GM19328 (cell line): Measurements from ENCODE around the gene POU2AF2.

Source experiments
- ATAC-seq: cut with Tn5 transposase; IDR thresholded peaks from one replicate; pipeline ENCODE4 v1.9.1; 2021; ENCODE audit warnings: mild to moderate bottlenecking, moderate library complexity; ENCODE audit not compliant: unreplicated experiment

POU2AF2 gene

DNA sequence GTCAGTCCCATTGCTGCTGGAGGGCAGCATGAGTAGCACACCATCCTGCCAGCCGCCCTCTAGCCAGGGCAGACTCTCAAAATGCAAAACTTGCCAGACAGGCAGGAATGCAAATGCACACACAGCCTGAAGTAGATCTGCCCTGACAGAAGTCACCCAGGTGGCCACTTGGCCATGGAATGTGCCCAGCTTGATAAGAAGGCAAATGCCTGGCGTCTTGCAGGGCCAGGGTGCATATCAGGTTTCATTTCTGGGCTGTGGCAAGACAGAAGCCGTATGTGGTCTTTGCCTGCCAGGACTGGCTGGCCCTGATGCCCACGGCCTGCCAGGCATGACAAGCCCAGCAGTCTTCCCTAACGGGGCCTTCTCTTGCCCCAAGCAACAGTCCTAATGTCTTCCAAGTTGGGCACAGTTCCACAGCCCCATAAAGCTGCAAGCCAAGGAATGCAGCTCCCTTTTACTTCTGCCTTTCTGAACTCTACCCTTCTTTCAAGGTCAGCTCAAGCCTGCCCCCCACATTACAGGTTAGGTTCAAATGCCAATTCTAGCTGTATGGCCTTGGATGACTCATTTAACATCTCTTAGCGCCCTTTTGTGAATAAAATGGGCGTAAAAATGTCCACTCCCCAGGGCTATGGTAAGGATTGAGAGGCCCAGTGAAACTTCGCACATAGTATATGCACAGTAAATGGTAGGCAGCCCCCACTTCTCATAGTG is 82.5 kb downstream of the POU2AF2 start:
- ATAC-seq = no peak

DNA sequence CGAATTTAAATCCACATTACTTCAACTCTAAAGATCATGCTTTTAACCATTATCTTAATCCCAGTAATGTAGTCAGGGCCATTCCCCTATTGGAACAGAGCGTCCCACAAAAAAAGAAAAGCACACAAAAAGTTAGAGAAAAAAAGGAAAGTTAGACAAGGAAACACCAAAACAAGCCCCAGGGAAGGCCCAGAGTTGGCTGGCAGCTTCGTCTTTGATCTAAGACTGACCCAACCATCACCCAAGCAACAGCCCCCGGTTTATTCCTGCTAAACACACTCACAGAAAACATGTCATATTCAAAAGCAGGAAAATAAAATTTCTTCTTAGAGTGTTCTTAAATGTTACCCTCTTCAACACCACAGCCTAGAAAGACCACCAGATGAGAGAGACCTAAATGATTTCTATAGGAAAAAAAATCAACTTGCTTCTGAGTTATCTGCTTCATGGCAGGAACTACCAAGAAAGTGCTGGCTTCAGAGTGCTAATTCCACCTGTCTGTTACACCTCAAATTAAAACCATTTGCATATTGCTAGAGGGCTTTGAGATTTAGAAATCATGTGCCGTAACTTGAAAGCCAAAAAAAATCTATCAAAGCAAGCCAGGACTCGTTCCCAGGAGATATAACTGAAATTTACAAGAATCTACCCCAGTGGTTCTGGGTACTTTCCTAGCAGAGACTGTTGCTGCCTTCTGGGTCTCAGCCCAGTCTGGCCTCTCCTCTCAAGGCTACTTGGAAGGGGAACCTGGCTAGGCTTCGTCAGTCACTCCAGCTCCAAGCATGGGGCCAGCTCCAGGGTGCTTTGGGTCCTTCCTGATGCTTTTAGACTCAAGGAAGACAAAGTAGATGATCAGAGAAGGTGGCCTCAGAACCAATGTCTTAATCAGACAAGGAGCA is 84.0 kb downstream of the POU2AF2 start:
- no peak for ATAC-seq

DNA sequence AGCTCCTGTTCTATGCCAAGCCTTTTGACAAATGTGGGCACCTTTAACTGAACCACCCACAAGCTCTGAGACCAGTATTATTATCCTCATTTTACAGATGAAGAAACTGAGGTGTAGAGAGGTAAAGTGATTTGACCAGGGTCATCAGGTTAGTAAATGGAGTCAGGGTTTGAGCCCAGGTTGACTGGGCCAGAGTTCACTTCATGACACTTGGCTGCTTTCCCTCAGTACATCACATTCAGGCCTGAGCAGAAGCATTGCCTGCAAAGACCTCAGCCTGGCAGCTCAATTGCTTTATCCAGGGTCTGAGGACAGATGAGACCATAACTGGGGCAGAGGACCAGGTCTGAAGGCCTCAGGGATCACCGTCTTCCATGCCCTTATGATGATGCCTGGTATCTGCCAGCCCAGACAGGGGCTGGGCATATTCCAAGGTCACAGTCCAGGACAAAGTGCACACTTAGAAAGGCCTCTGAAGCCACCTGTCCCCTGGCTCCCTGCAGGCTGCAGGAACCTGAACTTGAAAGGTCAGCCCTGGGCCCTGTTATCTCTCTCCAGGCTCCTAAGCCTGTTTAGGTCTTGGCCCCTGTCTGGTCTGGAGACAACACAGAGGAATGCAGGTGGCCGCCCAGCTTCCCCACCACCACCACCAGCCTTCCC is 84.8 kb downstream of the POU2AF2 start:
- no peak for ATAC-seq

DNA sequence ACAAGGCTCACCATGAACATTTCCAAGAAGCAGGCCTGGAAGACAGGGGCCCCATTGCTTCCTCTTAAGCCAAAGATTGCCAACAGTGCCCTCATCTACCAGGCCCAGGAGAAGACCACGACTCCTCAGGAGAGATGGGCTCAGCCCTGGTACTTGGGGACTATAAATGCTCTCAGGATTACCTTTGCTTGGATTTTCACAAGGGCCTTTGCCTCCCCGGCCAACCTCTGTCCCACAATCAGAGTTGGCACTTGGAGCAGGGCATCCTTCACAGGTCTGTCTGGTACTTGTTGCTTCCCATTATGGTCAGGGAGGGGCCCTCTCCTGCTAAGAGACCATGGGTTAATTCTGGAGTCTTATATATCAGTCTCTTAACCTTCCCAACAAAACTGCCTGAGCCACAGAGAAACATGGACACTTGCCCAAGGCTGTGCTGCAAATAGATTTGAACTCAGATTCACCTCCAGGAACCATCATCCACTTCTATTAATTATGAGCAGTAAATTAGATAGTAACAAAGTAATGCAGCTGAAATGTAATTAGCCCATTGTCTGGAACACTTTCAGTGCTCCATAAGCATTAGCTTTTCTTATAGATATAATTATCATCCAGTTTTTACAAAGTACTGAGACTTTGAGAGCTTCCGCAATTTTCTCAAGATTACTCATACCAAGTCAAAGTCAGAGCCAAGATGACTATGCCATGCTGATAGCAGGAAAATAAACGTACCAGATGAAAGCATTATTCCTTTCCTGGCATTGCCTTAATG is 86.4 kb downstream of the POU2AF2 start:
- no peak for ATAC-seq

DNA sequence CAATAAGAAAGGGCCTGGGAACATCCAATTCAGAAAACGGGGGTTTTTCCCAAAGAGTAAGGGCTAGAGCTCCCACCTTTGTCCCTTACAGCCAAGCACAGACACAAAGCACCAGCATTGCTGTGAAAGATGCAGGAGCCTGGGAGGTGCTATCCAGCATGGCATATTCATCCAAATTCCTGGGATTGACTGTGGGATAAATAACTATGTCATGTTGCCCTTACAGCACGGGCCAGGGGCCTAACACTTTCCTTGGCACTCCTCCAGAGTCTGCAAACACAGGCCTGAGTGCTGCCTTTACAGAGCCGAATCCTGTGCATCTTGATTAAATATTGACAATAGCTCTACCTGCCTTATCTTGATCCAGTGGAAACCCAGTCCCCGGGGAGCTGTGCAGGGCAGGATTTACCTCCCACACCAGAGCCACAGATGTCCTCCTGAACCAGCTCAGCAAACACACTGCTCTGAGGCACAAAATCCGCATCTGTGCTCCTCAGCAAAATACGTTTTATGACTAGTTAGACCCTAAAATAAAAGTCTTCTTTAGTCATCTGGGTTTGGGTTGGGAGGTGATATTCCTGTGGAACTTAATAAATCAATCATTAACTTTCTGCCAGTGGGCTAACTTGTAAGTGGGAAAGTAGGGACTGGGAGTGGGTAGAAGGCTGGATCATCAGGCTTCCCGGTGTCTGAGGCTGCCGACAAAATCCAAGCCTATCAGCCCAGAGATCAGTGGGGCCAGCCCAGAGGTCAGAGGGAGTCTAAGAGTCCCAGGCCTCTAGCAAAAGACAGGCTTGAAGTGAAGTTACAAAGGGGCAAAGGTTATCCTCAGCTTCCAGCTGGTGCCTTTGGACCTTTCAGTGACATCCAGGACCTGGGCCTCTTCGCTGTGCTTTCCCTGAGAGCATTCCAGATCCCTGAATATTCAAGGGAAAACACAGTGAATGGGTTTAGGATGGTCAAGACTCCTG is 89.3 kb downstream of the POU2AF2 start:
- no peak for ATAC-seq

DNA sequence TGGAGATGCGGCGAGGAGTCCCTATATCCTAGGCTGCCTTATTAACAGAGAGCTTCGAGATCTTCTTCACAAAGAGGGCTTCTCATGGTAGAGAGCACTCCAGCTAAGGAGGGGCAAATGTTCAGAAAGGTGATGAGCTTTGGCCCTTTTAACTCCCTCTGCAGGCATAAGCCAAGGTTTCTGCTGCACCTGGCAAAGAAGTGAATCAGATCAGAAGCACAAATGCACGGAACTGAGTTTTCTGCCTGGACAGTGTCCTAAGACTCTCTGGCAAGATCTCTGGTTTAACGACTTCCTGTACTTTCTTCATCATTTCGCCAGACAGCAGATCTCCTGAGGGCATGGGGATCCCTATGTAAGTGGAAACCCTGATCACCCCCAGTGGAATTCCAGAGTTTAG is 90.0 kb downstream of the POU2AF2 start:
- no peak for ATAC-seq
